PC-9 (cell line): ENCODE data around the gene ARPC5. TPM values are rescaled to one million over a fixed set of nuclear protein-coding genes. Genes with fewer than 3 reads are reported as not detected.

Experiments used
- BruUV-seq: library from RNA; stranded (reverse); fragments of 400-500 nt; replicated peaks from 2 replicates; lab custom pipeline; 2021; lab: Mats Ljungman, UMichigan
- CTCF ChIA-PET: fragments of 300-600 bp; sonication (Branson Sonifier 250); formaldehyde crosslinking; loops from one replicate; lab custom pipeline; 2022; ENCODE audit warnings: antibody characterized with exemption; lab: Charles Lee
- POLR2A ChIA-PET: fragments of 300-600 bp; sonication (Branson Sonifier 250); formaldehyde crosslinking; loops from one replicate; lab custom pipeline; 2022; ENCODE audit warnings: antibody characterized with exemption; ENCODE audit not compliant: unreplicated experiment; lab: Charles Lee
- DNase-seq, 2 experiments: peaks; one replicate each; pipeline versions ENCODE4 v3.0.0 to v3.0.0-alpha.2; 2015 to 2022; ENCODE audit warnings: mixed read lengths in 1 of 2
- H2AFZ ChIP-seq: fragments of 200-600 bp; sonication (generic); 2 replicates; pipeline ENCODE4 v1.8.1; 2017; ENCODE audit warnings: antibody characterized with exemption
- H3F3A ChIP-seq: fragments of 200-600 bp; sonication (generic); 2 replicates; pipeline ENCODE4 v1.8.1; 2017; ENCODE audit warnings: antibody characterized with exemption, mild to moderate bottlenecking, low read depth; ENCODE audit not compliant: insufficient read depth
- H3K27ac ChIP-seq: fragments of 200-600 bp; sonication (generic); 2 replicates; pipeline ENCODE4 v1.6.1; 2016; ENCODE audit warnings: mixed run types
- H3K27me3 ChIP-seq: fragments of 200-600 bp; sonication (generic); 2 replicates; pipeline ENCODE4 v1.6.1; 2016; ENCODE audit warnings: low read depth, mixed run types; ENCODE audit not compliant: insufficient read depth
- H3K36me3 ChIP-seq: fragments of 200-600 bp; sonication (generic); 2 replicates; pipeline ENCODE4 v1.6.1; 2016; ENCODE audit warnings: low read depth, mixed run types
- H3K4me1 ChIP-seq: fragments of 200-600 bp; sonication (generic); replicated peaks from 2 replicates; pipeline ENCODE4 v1.6.1; 2016; ENCODE audit warnings: mixed run types; ENCODE audit not compliant: insufficient read depth
- H3K4me2 ChIP-seq: fragments of 200-600 bp; sonication (generic); 2 replicates; pipeline ENCODE4 v1.6.1; 2017; ENCODE audit warnings: mixed run types
- H3K4me3 ChIP-seq: fragments of 200-600 bp; sonication (generic); 2 replicates; pipeline ENCODE4 v1.6.1; 2016; ENCODE audit warnings: mixed run types
- H3K79me2 ChIP-seq: fragments of 200-600 bp; sonication (generic); 2 replicates; pipeline ENCODE4 v1.6.1; 2017; ENCODE audit warnings: low read depth, mixed run types
- H3K9me2 ChIP-seq: fragments of 200-600 bp; sonication (generic); 2 replicates; pipeline ENCODE4 v1.8.1; 2017; ENCODE audit warnings: mild to moderate bottlenecking; ENCODE audit not compliant: insufficient read depth
- H3K9me3 ChIP-seq: fragments of 200-600 bp; sonication (generic); 2 replicates; pipeline ENCODE4 v1.8.1; 2016; ENCODE audit warnings: low read depth; ENCODE audit not compliant: insufficient read depth
- H4K20me1 ChIP-seq: fragments of 200-600 bp; sonication (generic); 2 replicates; pipeline ENCODE4 v1.8.1; 2017; ENCODE audit not compliant: insufficient read depth
- CTCF ChIP-seq: fragments of 200-600 bp; sonication (generic); conservative IDR thresholded peaks from 2 replicates; pipeline ENCODE4 v1.6.1; 2017; ENCODE audit warnings: mixed run types, antibody characterized with exemption, mild to moderate bottlenecking, moderate library complexity
- EZH2 ChIP-seq: fragments of 200-600 bp; sonication (generic); IDR thresholded peaks from 2 replicates; pipeline ENCODE4 v1.8.0; 2017; ENCODE audit warnings: antibody characterized with exemption, low read depth
- intact Hi-C: fragments of 100-400 bp; cut with micrococcal nuclease; formaldehyde crosslinking; loops from one replicate; pipeline ENCODE4 v1.10.0; 2022; ENCODE audit not compliant: unreplicated experiment
- total RNA-seq: library from RNA; stranded (reverse); gene quantifications from 2 replicates; pipeline ENCODE4 v1.2.3, GENCODE V29; 2021

The ARPC5 gene
- total RNA-seq, 1 experiment from 2014 or later: 143 TPM

- BruUV-seq: no TSS peak
- POLR2A ChIA-PET: no interaction called here
- peaks cover 3% of the 10 kb centered on the region; the same call in 1 of the 2 replicates for H3K9me3 ChIP-seq
Measured at GRCh38 chr1:183673605-183674323, 38.2 kb upstream of the ARPC5 start.

GRCh38 chr1:183670169-183670568, 34.6 kb upstream of the ARPC5 start:
- no peak for DNase-seq
- H3K27me3 ChIP-seq: no peaks in the 10 kb centered on the region
- CTCF ChIA-PET: no interaction called here

More at GRCh38 chr1:183673605-183674323, 38.2 kb upstream of the ARPC5 start:
- CTCF ChIA-PET: no interaction called here
- Histone ChIP-seq H2AFZ (no peak overlapping the region), H4K20me1 (no peaks in the 10 kb centered on the region), H3F3A (no peaks in the 10 kb centered on the region), H3K27me3 (no peaks in the 10 kb centered on the region), H3K79me2 (no peaks in the 10 kb centered on the region), H3K9me2 (no peaks in the 10 kb centered on the region; the same call in 1 of the 2 replicates), H3K4me3 (no peak overlapping the region), H3K4me1 (peaks cover 10% of the 10 kb centered on the region; the same call in 1 of the 2 replicates), H3K27ac (no peak overlapping the region), H3K36me3 (no peaks in the 10 kb centered on the region), H3K4me2 (no peak overlapping the region)
- TF ChIP-seq CTCF (no peak), EZH2 (no peak)
- no peak for DNase-seq
- intact Hi-C loops: no loop called here

GRCh38 chr1:183656355-183656754, 20.8 kb upstream of the ARPC5 start:
- Histone ChIP-seq H3K4me1 (no peaks in the 10 kb centered on the region), H3K79me2 (no peaks in the 10 kb centered on the region), H4K20me1 (no peaks in the 10 kb centered on the region), H3K27ac (no peak overlapping the region), H3K4me2 (no peak overlapping the region), H3K9me2 (no peaks in the 10 kb centered on the region), H3F3A (no peaks in the 10 kb centered on the region), H2AFZ (no peak overlapping the region), H3K4me3 (no peak overlapping the region), H3K9me3 (no peaks in the 10 kb centered on the region), H3K27me3 (no peaks in the 10 kb centered on the region), H3K36me3 (no peaks in the 10 kb centered on the region)
- DNase-seq: no peak
- BruUV-seq: no TSS peak
- CTCF ChIA-PET: interaction anchor here (0.7 to 1.9 kb wide), 3 partner anchors 195 to 259 kb away, joined by 3 to 17 read pairs (median 4); no protein-coding TSS in a partner anchor
- intact Hi-C loops: loop anchor here (5.0 kb wide), 1 partner anchor 1036 kb away; no protein-coding TSS in a partner anchor
- POLR2A ChIA-PET: no interaction called here
- TF ChIP-seq EZH2 (no peak), CTCF (no peak)

More at GRCh38 chr1:183670169-183670568, 34.6 kb upstream of the ARPC5 start:
- BruUV-seq: no TSS peak
- TF ChIP-seq EZH2 (no peak), CTCF (peak; percentile 53; the same call in 1 of the 2 replicates)
- Histone ChIP-seq H3K4me2 (no peak overlapping the region), H3K27ac (no peak overlapping the region), H3K9me3 (peaks cover 3% of the 10 kb centered on the region; the same call in 1 of the 2 replicates), H3K36me3 (no peaks in the 10 kb centered on the region), H3K4me3 (no peak overlapping the region), H2AFZ (no peak overlapping the region), H3K4me1 (no peaks in the 10 kb centered on the region), H4K20me1 (no peaks in the 10 kb centered on the region), H3F3A (no peaks in the 10 kb centered on the region), H3K9me2 (no peaks in the 10 kb centered on the region; the same call in 1 of the 2 replicates), H3K79me2 (no peaks in the 10 kb centered on the region)
- intact Hi-C loops: no loop called here
- POLR2A ChIA-PET: no interaction called here
